DMS153 treated with DMSO at 0.1 percent for 48 hours (cell line): ENCODE results near the gene CEMIP.

Source experiments
- DNase-seq: peaks from one replicate; lab custom pipeline; 2025; ENCODE audit not compliant: unreplicated experiment; lab: John Stamatoyannopoulos, UW

The CEMIP gene, protein sequence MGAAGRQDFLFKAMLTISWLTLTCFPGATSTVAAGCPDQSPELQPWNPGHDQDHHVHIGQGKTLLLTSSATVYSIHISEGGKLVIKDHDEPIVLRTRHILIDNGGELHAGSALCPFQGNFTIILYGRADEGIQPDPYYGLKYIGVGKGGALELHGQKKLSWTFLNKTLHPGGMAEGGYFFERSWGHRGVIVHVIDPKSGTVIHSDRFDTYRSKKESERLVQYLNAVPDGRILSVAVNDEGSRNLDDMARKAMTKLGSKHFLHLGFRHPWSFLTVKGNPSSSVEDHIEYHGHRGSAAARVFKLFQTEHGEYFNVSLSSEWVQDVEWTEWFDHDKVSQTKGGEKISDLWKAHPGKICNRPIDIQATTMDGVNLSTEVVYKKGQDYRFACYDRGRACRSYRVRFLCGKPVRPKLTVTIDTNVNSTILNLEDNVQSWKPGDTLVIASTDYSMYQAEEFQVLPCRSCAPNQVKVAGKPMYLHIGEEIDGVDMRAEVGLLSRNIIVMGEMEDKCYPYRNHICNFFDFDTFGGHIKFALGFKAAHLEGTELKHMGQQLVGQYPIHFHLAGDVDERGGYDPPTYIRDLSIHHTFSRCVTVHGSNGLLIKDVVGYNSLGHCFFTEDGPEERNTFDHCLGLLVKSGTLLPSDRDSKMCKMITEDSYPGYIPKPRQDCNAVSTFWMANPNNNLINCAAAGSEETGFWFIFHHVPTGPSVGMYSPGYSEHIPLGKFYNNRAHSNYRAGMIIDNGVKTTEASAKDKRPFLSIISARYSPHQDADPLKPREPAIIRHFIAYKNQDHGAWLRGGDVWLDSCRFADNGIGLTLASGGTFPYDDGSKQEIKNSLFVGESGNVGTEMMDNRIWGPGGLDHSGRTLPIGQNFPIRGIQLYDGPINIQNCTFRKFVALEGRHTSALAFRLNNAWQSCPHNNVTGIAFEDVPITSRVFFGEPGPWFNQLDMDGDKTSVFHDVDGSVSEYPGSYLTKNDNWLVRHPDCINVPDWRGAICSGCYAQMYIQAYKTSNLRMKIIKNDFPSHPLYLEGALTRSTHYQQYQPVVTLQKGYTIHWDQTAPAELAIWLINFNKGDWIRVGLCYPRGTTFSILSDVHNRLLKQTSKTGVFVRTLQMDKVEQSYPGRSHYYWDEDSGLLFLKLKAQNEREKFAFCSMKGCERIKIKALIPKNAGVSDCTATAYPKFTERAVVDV (N-terminal part only)

DNA sequence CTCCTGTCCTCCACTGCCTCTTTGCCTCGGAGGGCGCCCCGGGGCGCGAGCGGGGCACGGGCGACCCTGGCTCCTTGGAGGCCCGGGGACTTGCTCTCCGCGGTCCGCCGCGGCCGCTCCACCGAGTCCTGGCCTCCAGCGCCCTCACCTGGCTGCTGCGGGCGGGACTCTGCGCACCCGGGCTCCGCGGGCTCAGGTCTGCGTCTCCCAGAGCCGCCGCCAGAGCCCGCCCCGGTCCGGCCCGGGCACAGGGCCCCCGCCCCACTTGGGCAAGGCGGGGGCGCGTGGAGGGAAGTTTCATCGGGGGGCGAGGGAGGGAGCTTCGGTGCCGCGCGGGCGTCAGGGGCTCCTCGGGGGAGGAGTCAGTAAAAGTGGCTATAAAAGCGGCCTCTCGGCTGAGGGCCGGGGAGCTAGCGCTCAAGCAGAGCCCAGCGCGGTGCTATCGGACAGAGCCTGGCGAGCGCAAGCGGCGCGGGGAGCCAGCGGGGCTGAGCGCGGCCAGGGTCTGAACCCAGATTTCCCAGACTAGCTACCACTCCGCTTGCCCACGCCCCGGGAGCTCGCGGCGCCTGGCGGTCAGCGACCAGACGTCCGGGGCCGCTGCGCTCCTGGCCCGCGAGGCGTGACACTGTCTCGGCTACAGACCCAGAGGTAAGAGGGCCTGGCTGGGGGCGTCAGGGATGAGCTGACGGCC, at the start of gene CEMIP:
CEMIP (plus strand) TSS at position 407 of the 694 bp plus-strand sequence. CDS start 94,510 bp downstream, outside the sequence.
- peak; percentile 37 for DNase-seq

DNA sequence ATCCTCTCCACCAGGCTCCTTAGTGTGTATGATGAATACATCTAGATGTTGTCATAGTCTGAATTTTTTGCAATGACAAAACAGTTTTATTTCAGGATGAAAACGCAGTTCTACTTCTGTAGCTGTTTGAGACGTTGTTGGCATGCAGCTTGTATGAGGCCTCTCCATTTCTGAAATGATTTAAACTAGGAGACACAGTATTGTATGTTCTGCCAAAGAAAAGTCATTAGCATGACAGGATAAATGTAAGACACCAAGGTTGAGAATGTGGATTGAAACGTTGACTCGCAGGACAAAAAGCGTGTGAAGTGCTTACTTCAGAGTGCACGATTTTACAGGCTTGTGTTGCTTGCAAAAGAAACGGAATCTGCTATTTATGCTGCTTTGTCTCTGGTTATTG, 48.8 kb upstream of the CEMIP start:
- no peak for DNase-seq

DNA sequence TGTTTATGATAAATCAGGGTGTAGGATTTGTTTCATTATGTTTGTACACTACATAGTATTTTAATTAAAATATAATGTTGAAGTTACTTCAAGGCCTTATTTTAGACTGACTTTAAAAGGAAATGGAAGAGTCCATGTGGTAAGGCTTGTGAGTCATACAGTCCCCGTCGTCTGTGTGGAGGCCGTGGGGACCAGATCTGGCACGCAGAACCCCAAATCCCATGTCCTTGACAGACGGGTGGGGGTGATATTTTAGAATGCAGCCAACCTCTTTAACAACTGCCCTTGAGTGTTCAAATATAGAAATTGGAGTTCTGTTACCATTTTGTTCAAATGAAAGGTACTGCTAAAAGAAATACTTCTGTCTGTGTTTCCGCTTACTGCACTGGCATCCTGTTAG, 48.2 kb upstream of the CEMIP start:
- DNase-seq = no peak

DNA sequence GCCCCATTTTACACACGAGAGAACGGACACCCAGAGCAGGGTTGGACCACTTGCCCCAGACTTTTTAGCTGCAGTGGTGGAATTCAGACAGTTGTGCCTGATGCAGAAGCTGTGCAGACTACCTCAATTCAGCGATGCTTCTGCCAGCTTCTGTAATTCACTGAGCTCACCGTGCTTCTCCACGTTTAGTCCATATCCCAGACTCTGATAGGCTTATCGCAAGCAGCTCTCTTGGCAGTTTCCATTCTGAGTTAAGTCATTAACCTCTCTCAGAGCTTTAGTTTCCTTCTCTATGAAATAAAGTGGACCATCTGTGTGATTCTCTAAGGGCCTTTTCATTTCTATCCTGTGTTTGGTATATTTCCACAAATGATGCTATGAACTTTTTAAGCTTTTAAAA, 47.0 kb upstream of the CEMIP start:
- DNase-seq = no peak

DNA sequence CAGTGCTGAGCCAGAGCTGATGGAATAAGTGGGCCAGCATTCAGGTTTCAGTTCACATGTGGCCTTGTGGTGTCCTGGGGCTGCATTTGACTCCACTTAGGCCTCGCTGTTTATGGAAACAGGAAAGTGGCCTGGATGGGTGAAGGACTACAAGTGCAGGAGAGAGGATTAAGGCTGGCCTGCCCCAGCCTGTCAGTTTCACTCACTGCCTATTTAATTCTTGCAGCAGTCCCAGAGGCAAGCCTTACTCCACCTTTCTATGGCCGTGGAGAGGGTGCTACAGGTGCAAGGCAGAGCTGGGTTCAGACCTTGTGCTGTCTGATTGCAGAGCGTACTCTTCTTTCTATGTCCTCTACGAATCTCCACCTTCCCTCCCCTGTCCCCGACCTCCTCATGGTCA, 46.4 kb upstream of the CEMIP start:
- DNase-seq = no peak

DNA sequence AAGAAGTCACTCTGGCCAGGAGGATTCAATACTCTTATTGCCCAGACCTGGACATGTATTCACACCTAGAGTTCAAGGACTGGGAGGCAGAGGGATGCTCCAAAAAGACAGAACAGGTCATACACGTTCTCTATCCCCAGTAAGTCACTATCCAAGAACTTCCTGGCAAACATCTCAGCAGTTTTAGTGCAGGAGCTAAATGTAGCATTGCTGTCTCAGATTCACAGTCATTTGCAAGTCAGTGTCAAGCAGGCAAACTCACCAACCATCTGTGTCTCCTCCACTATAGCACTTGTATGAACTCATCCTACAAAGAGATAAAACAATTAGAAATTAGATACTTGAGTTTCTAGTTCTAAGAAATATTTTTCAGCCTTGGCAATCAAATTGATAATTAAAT, 45.7 kb upstream of the CEMIP start:
- no peak for DNase-seq

DNA sequence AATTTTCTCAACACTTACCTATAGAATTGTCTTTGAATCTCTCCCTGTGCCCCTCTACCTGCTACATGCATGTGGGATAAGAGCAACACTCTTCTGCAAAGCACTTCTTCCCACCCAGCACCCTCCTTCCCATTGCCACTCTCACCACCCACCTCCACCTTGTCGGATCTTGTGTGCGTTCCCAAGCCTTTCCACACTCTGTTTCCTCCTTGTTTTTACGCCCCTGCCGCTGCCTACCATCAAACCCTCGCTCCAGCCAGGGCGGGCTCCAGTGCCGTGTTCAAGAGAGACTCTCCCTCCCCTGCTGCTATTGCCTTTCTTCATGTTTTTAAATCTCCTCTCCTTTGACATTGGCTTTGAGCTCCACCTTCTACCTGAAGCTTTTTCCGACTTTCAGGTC, 43.8 kb upstream of the CEMIP start:
- no peak for DNase-seq

DNA sequence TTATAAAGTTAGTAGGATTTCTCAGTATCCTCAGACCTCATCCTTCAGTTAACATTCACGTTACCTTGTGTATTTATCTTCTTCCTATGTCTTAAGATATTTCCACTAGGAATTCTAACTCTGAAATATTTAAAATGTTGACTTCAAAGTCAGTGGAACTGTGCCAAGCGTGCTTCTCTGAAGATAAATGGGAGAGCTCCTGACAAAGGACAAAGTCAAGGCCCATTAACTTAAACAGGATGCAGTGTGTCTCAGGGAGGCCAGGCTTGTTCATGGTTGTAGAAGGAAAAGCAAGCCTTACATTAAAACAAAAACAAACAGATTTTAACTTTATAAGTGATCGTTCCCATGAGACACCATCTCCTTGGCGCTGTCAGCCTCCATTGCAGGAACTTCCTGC, 42.6 kb upstream of the CEMIP start:
- DNase-seq = no peak

DNA sequence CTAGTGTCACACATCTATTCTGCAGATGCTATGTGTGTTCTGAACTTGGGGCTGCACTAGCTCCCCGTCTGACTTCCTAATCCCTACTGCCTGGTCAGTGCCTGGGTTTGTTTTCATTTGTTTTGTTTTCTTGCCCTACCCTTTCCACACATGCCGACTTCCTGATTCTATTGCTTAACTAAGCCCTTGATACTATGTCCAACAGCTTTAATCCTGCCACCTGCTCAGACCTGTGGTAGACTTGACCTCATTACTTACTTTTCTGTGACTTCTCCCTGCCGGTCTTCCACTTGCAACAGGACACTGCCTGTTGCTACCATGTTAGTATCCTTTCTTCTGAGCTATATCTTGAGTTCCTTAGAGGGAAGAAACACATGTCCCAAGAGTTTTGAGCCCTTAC, 39.3 kb upstream of the CEMIP start:
- no peak for DNase-seq

DNA sequence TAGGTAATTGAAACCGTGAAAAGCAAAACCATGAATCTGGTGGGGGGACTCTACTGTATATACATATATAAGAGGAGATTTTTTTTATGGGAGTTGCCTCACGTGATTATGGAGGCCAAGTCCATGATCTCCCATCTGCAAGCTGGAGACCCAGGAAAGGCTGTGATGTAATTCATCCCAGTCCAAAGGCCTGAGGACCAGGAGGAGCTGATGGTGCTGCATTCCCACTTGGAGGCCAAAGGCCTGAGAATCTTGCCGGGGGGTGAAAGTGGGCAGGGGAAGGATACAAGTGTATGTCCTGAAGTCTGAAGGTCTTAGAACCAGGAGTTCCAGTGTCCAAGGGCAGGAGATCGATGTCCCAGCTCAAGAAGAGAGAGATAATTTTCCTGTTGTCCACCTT, 37.1 kb upstream of the CEMIP start:
- no peak for DNase-seq

DNA sequence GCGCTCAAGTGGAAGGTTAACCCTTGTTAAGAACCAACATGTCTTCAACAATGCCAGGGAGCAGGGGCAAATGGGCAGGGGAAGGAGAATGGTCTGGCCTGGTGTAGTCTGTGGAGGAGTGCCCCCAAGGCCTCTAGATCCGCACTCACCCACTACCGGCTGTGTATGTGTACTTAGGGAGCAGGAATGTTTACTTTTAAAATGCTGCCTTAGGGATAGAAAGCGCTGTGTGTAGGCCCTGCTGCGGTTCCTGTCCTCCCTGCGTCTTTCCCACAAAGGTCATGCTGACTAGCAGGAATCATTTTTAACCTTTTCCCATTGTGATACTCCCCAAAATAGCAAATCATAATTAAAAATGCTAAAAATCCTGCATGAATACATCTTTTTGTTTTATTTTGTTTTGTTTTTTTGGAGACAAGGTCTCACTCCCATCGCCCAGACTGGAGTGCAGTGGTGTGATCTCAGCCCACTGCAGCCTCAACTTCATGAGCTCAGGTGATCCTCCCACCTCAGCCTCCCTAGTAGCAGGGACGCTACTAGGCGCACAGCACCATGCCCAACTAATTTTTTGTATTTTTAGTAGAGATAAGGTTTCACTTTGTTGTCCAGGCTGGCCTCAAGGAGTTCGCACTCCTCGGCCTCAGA, 35.9 kb upstream of the CEMIP start:
- DNase-seq = no peak

DNA sequence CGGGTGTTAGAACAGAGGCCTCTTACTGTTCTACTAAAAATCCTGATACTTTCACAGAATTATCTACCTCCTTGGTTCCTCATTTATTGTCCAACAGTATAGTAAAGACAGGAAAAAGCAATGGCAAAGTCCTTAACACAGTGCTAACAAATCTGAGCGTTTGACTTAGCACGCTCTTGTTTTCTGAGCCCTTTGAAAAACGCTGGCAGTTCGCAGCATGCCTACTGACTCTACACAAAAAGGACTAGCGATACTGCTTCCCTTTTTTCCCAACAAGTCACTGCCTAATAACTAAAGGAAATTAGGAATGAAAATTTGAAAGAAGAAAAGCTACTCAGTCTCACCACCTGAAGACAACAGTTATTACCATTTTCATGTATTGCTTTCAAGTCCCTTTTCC, 34.8 kb upstream of the CEMIP start:
- DNase-seq = no peak

DNA sequence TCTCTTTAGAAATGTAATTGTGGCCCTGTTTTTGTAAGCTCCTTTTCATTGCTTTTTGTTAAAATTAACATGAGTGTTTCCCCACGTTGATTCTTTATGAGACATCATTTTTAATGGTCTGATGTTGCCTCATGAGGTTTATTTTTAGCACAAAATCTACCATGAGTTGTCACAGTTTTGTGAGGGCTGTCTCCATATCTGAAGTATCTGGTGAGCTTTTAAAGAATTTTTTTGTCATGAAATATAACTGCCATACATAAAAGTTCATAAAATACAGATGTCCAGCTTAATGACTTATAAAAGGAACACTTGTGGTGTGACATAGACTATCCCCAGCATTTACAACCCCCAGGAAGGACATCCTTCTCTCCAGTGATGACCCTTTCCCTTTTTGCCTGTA, 34.3 kb upstream of the CEMIP start:
- no peak for DNase-seq

DNA sequence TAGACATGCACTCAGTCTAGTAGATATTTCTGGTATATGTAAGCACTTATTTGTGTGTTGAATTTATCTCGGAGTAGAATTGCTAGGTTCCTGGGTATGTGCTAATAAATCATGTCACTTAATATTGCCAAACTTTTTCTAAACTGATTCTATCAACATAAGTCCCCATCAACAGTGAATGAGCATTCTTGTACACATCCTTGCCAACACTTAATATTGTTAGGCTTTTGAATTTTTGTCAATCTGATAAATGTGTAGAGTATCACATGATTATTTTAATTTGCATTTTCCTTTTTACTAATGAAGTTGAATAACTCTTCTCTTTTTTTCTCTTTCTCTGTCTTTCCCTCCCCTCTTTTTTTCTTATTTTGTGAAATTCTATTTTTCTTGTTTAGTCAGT, 33.3 kb upstream of the CEMIP start:
- DNase-seq = no peak

DNA sequence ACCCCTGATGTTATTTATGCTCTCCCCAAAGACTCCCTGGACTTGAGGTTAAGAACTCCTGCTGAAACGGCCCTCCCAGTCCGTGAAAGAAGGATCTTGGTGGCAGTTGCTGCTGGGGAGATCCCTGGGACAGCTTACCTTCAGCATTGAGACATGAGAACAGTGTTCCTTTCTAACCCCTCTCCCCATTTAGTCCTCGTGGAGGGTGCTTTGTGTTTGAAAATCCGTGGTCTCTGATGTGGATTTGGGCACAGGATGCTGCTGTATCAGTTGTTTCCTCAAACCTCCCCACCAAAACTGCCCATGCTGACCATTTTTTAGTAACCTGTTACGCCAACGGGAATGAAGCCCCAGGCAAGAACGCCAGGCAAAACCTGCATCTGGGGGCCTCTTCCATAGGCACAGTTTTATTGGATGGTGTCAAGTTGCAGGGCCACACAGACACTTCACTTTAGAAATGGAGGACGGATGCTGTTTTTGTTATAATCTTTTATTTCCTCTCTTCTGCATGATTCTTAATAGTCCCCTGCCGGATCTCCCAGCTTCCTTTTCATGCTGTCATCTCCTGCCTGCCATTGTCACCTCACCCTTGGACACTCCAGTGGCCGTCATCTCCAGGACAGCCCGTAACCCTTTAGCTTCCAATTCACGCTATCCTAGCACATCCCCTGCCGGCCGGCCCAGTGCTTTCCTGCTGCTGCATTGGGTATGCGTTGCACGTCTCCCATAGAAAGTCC, 31.7 kb upstream of the CEMIP start:
- DNase-seq = peak; percentile 8

DNA sequence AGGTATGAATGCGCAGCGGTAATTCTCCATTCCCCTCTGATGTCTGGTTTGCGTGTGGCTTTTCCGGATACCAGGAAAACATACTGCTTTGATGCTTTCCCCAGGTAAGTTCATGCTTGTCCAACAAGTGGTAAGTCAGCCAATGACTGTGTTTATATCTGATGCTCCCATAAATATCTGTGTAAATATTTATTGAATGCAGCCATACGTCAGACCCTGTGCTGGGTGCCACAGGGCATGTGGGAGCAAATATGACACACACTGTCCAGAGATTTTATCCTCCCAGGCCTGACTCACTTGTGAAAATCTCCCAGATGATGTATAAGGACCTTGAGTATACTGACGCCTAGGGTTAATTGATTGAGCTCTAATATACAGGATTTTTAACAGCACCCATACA, 29.6 kb upstream of the CEMIP start:
- no peak for DNase-seq

DNA sequence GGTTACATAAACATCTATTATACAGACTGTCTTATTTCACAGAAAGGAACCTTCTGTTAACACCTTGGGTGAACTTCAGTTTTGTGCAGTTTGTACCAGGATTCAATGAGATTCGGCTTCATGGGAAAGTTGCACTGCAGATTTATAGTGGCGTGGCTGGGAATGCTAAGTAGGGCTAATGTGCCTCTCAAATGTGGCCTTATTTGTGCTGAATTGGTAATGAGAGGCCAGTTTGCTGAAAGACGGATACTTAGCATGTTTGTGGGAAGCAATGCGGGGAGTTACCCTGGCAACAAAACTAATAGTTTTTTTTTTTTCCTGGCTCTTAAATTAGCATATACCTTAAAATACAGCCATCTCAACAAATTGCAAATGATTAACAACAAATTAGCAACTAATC, 28.6 kb upstream of the CEMIP start:
- no peak for DNase-seq

DNA sequence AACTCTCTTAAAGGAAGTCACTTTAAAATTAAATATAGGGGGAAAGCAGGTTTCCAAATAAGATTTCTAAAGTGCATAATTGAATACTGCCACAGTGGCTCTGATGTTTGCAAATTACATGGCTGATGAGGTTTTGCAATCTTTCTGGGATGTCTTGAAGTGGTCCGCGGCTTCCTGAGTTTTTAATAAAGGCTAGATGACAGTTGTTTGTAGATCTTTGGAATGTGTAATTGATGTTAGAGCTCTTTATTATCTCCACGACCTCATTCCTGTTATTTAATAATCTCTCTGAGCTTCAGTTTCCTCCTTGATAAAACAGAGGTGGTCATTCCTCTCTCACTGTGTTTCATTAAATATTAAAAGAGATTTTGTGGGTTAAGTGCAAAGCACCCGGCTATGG, 27.0 kb upstream of the CEMIP start:
- no peak for DNase-seq

DNA sequence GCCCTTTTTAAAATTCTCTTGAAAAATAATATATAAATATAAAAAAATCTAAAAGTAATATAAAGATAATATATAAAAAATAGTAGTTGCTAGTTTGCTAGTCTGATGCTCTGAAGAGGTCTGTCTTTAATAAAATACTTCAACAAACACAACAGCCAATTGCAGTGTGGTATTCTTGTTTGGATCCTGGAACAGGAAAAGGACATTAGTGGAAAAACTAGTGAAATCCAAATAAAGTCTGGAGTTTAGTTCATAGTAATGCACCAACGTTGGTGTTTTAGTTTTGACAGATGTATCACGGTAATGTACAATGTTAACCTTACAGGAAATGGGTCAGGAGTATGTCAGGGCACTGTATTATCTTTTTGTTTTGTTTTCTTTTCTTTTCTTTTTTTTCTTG, 26.0 kb upstream of the CEMIP start:
- DNase-seq = no peak

DNA sequence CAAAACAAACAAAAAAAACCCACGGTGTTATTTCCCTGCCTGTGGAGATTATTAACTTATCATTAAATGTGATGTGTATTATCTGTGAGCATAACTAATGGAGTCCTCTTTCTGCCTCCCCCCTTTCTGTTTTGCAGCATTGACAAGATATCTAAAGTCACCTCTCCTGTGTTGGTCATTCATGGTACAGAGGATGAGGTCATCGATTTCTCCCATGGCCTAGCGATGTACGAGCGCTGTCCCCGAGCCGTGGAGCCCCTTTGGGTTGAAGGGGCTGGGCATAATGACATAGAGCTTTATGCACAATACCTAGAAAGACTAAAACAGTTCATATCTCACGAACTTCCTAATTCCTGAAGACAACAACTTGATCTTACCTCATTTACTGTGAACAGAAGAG, 25.2 kb upstream of the CEMIP start:
- DNase-seq = no peak
